Activated T-cell treated with anti-CD3 and anti-CD28 coated beads for 1 hour (primary cell): ENCODE data around the gene ATAD3A.

Experiments
- DNase-seq: peaks from one replicate; pipeline ENCODE4 v3.0.0-alpha.2; 2020; ENCODE audit warnings: low read depth

Gene ATAD3A

GRCh38 chr1:1583347-1584010 is 71.5 kb downstream of the ATAD3A start:
- DNase-seq, result no peak
